Ascending aorta (tissue), 2 donors: Measurements from ENCODE around the gene MIF. TPM values are rescaled to one million over a fixed set of nuclear protein-coding genes. Genes with fewer than 3 reads are reported as not detected.

Experiments used
- DNase-seq, 2 donors: peaks; one replicate each; pipeline ENCODE4 v3.0.0-alpha.2; 2019; ENCODE audit warnings: low spot score in 2 of 2
- H3K27ac ChIP-seq, 2 donors: fragments of 200-600 bp; sonication (generic); one replicate each; pipeline ENCODE4 v1.5.1; 2016 to 2017; ENCODE audit warnings: mild to moderate bottlenecking in 1 of 2
- H3K27me3 ChIP-seq: fragments of 200-600 bp; sonication (generic); one replicate; pipeline ENCODE4 v1.5.1; 2017
- H3K36me3 ChIP-seq, 2 donors: fragments of 200-600 bp; sonication (generic); one replicate each; pipeline ENCODE4 v1.5.1; 2016
- H3K4me1 ChIP-seq, 2 donors: fragments of 200-600 bp; sonication (generic); one replicate each; pipeline ENCODE4 v1.5.1; 2016 to 2017; ENCODE audit warnings: mild to moderate bottlenecking in 1 of 2
- H3K4me3 ChIP-seq, 2 donors: fragments of 200-600 bp; sonication (generic); one replicate each; pipeline ENCODE4 v1.5.1; 2016 to 2017; ENCODE audit warnings: mild to moderate bottlenecking in 1 of 2
- H3K9me3 ChIP-seq, 2 donors: fragments of 200-600 bp; sonication (generic); one replicate each; pipeline ENCODE4 v1.5.1; 2016
- intact Hi-C: fragments of 100-400 bp; cut with DNase I; formaldehyde crosslinking; loops from one replicate; pipeline ENCODE4 v1.15.1; 2023
- total RNA-seq: library from RNA; depleted of rRNA; stranded (reverse); fragments of >200 nt; gene quantifications from one replicate; pipeline ENCODE4 v1.1.0, GENCODE V29; 2016
- TF ChIP-seq, protein P1 (sequence below), 3 experiments: fragments of 200-600 bp in 2 of 3; fragments of 450-650 bp in 1 of 3; sonication (generic) in 2 of 3; IDR thresholded peaks; one replicate each; pipeline ENCODE4 v1.5.1; 2016 to 2019; ENCODE audit warnings: antibody characterized with exemption in 3 of 3, mild to moderate bottlenecking in 1 of 3, moderate library complexity in 1 of 3

MIF gene
- total RNA-seq, 1 donor from 2014 or later = 527 TPM

- Histone ChIP-seq H3K4me3 (no peak overlapping the region), H3K4me1 (no peaks in the 10 kb centered on the region), H3K36me3 (peaks cover 15 to 31% of the 10 kb centered on the region in 2 donors), H3K27me3 (no peaks in the 10 kb centered on the region), H3K27ac (no peak overlapping the region), H3K9me3 (no peaks in the 10 kb centered on the region)
- intact Hi-C loops = no loop called here
- no peak for DNase-seq
- TF ChIP-seq, protein P1, sequence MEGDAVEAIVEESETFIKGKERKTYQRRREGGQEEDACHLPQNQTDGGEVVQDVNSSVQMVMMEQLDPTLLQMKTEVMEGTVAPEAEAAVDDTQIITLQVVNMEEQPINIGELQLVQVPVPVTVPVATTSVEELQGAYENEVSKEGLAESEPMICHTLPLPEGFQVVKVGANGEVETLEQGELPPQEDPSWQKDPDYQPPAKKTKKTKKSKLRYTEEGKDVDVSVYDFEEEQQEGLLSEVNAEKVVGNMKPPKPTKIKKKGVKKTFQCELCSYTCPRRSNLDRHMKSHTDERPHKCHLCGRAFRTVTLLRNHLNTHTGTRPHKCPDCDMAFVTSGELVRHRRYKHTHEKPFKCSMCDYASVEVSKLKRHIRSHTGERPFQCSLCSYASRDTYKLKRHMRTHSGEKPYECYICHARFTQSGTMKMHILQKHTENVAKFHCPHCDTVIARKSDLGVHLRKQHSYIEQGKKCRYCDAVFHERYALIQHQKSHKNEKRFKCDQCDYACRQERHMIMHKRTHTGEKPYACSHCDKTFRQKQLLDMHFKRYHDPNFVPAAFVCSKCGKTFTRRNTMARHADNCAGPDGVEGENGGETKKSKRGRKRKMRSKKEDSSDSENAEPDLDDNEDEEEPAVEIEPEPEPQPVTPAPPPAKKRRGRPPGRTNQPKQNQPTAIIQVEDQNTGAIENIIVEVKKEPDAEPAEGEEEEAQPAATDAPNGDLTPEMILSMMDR (IDR thresholded peaks at IDR 0.05) = no peak
These were observed 25.6 kb upstream of the MIF start for GRCh38 chr22:23868580-23868979.

- Histone ChIP-seq H3K36me3 (peaks cover 16 to 27% of the 10 kb centered on the region in 2 donors), H3K4me1 (no peaks in the 10 kb centered on the region), H3K27ac (no peak overlapping the region), H3K27me3 (no peaks in the 10 kb centered on the region), H3K9me3 (no peaks in the 10 kb centered on the region), H3K4me3 (no peak overlapping the region)
- DNase-seq = no peak
- intact Hi-C loops = no loop called here
- TF ChIP-seq, protein P1 (IDR thresholded peaks at IDR 0.05) = no peak
These were observed 19.3 kb upstream of the MIF start for GRCh38 chr22:23874871-23875270.

DNA sequence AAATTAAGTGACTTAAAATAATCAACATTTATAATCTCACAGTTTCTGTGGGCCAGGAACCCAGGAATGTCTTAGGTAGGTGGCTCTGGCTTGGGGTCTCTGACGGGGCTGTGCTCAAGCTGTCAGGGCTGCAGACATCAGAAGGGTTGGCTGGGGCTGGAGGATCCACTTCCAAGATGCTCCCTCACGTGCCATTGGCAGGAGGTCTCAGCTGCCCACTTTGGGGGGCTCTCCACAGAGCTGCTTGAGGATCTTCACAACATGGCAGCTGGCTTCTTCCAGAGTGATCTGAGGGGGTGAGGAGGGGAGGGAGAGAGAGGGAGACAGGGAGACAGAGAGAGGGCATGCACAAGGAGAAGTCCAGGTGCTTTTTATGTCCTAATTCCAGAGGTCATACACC, 18.4 kb upstream of the MIF start:
- Histone ChIP-seq H3K4me1 (no peaks in the 10 kb centered on the region), H3K27me3 (no peaks in the 10 kb centered on the region), H3K4me3 (no peak overlapping the region), H3K36me3 (peaks cover 12 to 21% of the 10 kb centered on the region in 2 donors), H3K9me3 (no peaks in the 10 kb centered on the region), H3K27ac (no peak overlapping the region)
- intact Hi-C loops = no loop called here
- TF ChIP-seq, protein P1 (IDR thresholded peaks at IDR 0.05) = no peak
- DNase-seq = no peak

- no peaks in the 10 kb centered on the region for H3K9me3 ChIP-seq
- intact Hi-C loops = no loop called here
- no peak for DNase-seq
- TF ChIP-seq, protein P1 (IDR thresholded peaks at IDR 0.05) = no peak
- no peak overlapping the region for H3K4me3 ChIP-seq
- H3K27ac ChIP-seq = no peak overlapping the region
- H3K36me3 ChIP-seq = peaks cover 16 to 23% of the 10 kb centered on the region in 2 donors
- no peaks in the 10 kb centered on the region for H3K4me1 ChIP-seq
- H3K27me3 ChIP-seq = no peaks in the 10 kb centered on the region
These were observed 16.6 kb upstream of the MIF start for GRCh38 chr22:23877566-23877965.

DNA sequence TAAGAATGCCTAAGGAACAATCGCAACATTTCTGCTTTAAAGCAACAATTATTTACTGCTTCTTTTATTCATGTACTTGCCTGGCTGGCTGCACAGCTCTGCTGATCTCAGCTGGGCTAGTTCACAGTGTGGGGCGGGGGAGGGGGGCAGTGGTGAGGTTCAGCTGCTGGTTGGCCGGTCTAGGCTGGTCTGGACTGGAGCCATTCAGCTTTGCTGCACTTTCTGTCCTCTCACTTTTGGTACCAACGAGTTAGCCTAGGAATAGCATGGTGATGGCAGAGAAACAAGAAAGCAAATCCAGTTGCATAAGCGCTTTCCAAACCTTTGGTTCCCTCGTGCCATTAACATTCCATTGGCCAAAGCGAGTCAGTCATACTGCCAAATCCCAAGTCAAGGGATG, 16.0 kb upstream of the MIF start:
- H3K27me3 ChIP-seq = no peaks in the 10 kb centered on the region
- intact Hi-C loops = no loop called here
- no peaks in the 10 kb centered on the region for H3K9me3 ChIP-seq
- H3K4me1 ChIP-seq = no peaks in the 10 kb centered on the region
- H3K4me3 ChIP-seq = no peak overlapping the region
- DNase-seq = no peak
- TF ChIP-seq, protein P1 (IDR thresholded peaks at IDR 0.05) = no peak
- H3K36me3 ChIP-seq = peaks cover 17 to 25% of the 10 kb centered on the region in 2 donors
- no peak overlapping the region for H3K27ac ChIP-seq

DNA sequence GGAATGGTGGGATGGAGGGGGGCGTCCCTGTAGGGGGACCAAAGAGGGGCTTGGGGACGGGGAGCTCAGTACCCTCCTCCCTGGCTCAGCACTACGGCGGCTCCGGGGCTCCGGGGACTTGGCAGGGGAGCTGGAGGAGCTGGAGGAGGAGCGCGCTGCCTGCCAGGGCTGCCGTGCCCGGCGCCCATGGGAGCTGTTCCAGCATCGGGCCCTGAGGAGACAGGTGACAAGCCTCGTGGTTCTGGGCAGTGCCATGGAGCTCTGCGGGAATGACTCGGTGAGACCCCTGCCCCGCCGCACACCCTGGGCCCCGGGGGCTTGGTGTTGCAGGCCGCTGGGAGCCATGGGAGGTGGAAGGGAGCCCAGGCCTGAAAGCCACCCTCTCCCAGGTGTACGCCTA, 11.8 kb upstream of the MIF start:
- Histone ChIP-seq H3K9me3 (no peaks in the 10 kb centered on the region), H3K27me3 (no peaks in the 10 kb centered on the region), H3K4me3 (no peak overlapping the region), H3K36me3 (peaks cover 10 to 12% of the 10 kb centered on the region in 2 donors), H3K27ac (no peak overlapping the region), H3K4me1 (no peaks in the 10 kb centered on the region)
- TF ChIP-seq, protein P1 (IDR thresholded peaks at IDR 0.05) = no peak
- no peak for DNase-seq
- intact Hi-C loops = no loop called here
